Prostate gland (tissue), 1 donor: Measurements from ENCODE around the gene DPM3.

Experiments used
- POLR2A ChIP-seq: fragments of 450-650 bp; IDR thresholded peaks from one replicate; pipeline ENCODE4 v1.6.1; 2016; ENCODE audit warnings: antibody characterized with exemption, mild to moderate bottlenecking
- POLR2AphosphoS5 ChIP-seq: sonication (generic); formaldehyde crosslinking; IDR thresholded peaks from one replicate; pipeline ENCODE4 v1.6.1; 2017; ENCODE audit warnings: antibody characterized with exemption

DNA sequence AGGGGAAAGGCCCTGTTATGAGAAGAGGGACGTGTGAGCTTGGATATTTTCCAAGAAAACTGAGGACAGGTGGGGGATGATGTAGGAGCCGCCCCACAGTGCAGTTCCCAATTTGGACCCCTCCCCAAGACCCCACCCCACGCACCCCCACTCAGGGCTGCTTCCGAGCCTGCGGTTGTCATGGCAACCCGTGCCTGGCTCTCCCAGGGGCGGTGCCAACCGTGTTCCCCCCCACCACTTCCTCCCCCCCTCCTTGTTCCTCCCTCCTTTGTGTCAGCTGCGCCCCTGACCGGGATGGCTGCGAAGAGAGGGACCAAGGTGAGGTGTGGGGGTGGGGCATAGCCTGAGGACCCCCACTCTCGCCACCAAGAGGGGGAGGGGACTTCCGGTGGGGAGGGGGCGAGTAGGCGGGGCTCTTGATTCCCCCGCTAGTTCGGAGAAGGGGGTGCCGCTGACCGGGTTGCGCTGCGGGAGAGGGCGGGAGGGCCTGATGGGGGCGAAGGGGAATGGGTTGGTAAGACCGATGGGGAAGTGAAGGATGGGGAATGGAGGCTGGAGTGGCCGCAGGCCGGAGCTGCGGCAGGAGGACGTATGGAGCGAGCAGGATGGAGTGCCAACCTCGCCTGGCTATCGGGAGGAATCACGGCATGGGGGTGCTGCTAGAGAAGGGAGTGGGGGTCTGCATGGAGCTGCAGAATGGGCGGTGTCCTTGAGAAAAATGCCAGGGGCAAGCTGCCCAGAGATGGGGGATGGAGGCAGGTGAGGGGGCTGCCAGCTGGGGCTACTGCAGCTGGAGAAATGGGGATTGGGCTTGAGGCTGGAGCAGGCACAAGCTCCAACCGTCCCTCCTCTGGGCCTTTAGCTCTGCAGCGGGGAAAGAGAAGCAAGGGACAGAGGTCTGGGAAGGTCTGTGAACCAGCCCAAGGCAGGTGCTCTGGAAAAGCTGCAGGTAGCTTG, 34.3 kb upstream of the DPM3 start:
- TF ChIP-seq POLR2A (no peak), POLR2AphosphoS5 (no peak)
